Activated CD8-positive, alpha-beta memory T cell treated with anti-CD3 and anti-CD28 coated beads for 1 hour (primary cell): ENCODE measurements around the gene LCP2.
A peak's percentile ranks its signal among the peaks of the same experiment; 100 is the strongest.

Experiments used
- DNase-seq, 2 donors: peaks; one replicate each; pipeline ENCODE4 v3.0.0-alpha.2; 2020; ENCODE audit warnings: low read depth in 1 of 2; ENCODE audit errors: extremely low read depth in 1 of 2

LCP2 gene

DNA sequence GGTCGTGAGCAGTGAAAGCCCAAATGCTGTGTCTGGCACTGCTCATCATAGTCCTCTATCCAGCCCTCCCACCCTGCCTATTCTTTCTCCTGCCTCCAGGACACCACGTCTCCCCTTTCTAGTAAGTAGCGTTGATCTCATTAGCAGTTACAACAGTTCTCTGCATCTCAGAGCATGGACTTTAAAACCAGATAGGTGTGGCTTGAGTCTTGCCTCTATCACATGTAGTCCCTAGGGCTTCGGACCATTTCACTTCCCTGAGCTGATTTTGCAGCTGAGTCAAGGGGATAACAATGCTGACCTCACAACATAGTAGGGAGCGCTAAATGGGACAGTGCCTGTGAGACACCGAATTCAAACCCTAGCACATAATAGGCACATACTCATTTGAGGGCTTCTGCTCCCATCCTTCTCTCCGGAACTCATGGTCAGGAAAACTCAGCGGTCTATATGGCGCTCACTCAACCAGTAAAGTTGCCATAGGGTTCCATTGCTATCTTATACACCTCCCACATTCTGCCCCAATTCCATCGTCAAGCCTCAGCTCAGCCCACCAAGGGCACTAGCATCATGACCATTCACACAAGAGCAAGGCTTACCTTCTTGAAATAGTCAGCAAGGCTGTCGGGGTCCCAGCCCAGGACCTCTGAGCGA lies 515 bp downstream of the LCP2 start:
- no peak for DNase-seq

DNA sequence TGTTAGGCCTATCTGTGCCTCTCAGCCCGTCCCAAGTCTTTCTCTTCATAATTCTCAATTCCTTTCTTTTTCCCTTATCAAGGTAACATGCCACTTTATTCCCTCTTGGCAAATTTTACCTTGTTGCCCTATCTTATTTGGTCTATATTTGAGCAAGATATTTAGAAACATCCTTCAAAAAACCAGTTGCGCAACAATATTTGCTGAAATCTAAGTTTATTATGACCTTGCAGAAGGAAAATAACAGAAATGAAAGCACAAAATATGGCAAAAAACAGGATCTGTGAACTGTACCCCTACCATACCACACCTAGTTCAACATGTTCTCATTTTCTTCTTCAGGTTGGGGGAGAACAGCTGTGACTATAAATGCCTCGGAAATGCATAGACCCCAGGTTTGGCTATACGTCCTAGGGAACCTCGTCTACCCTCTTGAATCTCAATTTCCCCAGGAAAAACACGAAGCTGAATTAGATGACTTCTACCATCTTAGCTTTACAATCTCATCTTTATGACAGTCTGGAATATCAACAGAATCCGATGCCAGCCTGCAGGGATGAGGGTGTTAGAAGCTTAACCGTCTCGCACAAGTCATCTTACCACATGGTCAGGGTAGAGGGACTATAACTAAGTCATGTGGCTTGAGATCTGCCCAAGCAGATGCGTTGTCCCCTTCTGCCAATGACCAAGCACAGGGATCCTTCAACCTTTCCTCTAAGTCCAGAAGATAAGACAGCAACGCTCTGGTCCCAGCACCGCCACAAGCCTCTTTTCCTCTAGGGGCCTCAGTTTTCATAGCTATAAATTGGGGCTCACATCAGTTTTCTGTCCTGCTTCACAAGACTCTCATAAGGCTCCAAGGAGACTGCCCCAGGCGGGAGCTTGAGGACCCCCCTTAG lies 1.3 kb downstream of the LCP2 start:
- no peak for DNase-seq

DNA sequence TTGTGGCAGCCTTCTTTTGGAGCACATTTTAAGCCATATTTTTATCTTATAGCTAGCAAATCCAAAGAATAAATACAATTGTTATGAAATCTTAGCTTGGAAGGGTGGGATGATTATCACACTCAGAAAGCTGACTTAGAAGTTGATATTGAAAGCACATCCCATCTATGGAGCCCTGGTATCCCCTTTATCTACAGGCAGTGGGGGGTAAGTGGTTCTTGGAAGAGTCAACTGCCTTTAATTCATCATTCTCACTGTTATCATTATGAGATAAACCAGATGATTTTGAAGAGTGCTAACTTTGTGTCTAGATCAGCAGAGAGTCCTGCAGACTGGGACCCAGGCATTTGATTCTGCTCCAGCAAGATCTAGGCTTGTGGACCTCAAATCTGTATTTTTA lies 3.0 kb downstream of the LCP2 start:
- DNase-seq = no peak

DNA sequence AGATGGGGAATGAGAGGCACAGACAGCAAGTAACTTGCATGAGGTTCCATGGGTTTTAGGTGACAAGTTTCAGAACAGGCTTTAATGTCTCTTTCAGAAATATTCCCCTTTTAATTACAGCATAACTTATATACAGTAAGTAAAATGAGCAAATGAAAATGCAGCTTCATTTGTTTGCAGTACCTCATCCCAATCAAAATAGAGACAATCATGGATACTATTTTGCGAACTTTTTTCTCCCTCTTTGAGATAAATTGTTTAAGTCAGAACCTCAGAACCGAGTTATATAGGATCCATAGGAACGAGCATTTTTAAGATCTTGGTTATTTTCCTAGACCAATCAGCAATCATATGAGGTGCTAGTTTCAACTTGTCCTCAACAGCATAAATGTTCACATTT lies 3.5 kb downstream of the LCP2 start:
- no peak for DNase-seq

DNA sequence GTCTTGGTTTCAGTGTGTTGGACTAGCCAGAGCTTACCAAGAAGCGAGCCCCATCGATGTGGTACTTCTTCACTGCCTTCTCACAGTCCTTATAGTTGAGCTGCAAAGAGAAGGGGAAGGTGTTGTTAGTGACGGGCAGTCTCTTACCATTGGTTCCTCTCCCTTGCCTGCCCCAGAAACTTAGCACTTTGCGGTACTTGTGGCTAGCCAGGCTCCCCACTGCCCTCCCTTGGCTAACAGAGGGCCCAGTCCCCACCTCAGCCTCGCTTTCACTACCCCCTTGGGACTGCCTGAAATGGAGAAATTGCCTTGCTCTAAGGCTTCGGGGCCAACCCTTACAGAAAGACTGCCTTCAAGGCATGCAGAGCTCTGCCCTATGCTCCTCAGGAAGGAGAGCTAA lies 4.3 kb downstream of the LCP2 start:
- DNase-seq = peak in 1 of 2 donors; percentile 45

DNA sequence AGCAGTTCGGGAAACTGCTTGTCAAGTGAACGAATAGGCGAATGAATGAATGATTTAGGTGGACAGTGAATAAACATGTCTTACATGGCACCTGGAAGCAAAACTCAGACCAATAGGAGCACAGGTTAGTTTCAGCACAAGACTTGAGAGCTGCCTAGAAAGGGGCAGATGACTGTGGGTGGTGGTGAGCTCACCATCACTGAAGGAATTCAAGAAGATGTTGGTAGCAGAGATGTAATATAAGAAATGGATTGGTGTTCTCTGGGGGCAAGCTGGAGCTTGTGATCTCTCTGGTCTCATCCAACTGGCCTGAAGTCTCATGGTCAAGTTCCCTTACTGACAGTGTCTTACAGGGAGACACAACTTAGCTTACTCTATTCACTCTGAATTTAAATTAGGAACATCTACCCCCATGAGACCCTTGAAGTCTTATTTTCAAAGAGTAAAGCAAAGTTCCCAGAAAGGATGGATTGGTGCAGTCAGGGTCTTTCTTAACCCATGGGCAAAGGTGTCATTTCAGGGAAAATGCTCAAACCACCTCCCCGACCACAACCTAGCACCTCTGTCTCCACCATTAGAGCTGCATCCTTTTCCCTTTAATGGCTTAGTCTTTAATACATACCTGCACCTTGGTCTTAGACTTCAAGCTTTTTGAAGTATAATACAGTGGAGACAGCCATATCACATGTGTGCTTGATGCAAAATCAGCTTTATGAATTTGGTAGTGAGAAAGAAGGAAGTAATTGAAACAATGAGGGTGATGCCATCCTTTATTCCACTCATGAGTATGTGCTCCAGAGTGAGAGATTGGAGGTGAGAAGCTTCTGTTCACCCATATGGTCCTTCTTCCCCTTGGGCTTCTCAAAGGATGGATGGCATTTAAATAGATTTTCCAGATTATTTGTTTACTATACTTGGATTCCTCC lies 5.1 kb downstream of the LCP2 start:
- DNase-seq = no peak

DNA sequence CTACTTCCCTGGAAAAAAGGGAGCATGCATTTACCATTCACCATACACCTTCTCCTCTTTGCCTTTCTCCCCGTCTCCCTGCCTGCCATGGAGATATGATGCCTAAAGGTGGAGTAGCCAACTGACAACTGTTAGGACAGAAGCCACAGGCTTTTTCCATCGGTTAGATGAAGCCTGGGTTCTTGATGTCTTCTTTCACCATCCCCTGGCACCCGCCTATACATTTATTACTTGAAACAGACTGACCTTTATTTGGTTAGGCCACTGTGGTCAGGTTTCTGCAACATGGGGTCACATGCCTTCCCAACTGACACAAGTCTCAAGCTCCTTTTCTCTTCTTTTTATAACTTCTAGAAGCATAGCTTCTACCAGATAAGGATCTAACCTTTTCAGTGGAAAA lies 7.1 kb downstream of the LCP2 start:
- no peak for DNase-seq

DNA sequence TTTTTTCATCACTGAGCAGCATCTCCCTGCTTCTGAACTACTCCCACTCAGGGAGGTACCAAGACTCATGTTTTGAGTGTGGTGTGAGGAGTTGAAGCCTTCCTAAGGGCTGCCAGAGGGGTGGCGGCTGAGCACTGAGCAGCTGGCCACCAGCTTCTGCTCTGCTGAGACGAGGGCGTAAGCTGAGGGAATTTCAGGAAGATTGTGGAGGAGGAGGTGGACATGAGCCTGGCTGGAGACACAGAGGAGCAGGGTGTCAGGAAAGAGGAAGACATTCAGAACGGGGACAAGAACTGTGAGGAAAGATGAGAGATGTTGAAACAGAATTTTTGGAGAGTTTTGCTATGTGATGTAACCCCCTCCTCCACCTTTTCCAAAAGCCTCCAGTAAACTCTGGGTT lies 7.8 kb downstream of the LCP2 start:
- no peak for DNase-seq

DNA sequence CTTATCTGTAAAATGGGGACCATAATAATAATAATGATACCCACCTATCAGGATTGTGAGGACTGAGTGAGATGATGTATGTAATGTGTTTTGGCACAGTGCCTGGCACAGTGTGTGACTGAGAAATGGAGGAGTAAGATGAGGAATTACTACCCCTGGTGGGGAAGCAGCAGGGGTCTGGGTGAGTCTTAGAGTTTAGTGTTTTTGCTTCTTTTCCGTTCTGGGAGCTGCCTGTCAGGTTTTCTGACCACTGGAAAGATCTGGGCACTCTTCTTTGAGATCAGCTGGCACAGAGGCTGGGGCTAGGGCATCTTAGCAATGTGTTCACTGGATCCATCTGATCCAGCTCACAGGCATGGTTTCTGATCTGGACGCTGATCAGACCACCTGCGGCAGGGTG lies 8.5 kb downstream of the LCP2 start:
- no peak for DNase-seq

DNA sequence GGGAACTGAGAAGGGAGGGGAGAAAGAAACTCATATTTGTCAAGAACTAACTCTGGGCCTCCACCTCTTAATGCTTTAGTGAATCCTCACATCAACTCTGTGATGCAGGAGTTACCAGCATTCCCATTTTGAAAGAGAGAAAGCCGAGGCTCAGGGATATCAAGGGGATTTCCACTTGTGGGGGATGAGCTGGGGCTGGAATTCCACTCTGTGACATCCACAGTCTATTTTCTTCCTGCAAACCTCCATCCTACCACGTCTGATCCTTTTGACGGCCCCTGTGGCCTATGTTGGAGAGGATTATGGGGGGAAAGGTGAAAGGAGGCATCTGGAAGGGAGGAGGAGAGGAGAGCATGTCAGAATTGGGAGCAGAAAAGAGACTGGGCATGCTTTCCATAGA lies 9.0 kb downstream of the LCP2 start:
- no peak for DNase-seq

DNA sequence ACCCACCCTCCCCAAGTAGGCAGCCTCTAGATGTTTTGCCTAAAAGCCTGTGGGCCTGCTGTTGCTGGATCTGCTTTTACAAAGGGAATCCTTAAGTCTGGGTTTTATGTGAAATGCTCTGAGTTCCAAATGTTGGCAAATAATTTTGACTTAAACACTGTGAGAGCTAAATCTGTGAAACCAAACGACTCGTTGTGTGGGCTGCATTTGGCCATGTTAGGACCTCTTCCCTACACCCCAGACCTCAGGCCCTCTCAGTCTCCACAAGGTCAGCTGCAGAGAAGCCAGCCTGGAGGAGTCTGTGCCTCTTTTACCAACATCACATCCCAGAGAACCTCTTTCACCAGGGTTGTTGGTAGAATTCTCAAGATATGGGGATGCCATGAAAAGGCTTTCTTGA lies 9.4 kb downstream of the LCP2 start:
- no peak for DNase-seq

DNA sequence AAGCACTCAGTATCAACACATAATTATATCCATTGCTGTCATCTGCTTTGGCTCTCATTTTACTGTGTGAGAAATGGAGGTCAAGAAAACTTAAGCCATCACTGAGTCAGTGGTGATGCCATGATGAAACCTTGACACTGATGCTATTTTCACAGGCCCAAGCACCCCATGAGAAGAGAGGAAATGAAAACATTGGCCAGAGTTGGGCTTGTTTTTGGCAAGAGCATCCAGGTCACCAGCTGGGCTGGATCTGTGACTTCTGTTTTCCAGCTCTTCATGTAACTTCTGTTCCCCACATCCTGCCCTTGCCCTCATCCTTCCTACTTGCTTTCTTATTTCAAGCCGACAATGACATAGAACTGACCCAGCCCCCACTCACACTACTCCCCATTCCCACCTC lies 10.0 kb downstream of the LCP2 start:
- no peak for DNase-seq

DNA sequence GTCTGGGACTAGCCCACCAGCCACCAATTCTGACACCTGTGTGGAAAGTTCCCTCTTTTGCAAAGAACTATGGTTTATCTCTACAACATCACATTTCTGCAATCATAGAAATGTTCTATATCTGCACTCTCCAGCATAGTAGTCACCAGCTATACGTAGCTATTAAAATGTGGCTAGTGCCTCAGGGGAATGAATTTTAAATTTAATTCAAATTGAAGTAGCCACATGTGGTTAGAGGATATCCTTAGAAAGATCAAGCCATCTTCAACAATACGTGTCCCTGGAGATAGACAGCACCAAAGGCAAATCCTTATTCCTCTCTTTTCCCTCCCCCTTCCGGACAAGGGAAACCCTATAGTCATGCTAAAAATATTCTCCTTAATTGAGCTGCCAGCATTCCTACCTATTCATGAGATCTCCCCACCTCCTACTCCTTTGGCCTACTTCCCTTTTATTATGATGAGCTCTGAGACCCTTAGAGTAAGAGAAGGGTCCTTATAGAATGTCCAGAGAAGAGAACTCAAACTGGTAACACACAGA lies 11.1 kb downstream of the LCP2 start:
- DNase-seq = no peak

DNA sequence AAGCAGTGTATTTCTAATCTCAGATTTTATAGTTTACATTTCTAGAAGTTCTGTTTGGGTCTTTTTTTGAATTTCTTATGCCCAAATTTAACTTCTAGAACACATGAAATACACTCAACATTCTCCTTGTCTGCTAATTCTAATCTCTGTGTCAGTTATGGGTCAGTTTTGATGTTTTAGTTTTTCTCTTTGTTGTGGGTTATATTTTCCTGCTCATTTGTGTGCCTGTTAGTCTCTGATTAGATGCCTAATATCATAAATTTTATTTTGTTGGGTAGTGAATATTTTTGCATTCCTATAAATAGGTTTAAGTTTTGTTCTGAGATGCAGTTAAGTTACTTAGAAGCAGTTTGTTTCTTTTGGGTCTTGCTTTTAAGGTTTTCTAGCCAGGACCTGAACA lies 12.4 kb downstream of the LCP2 start:
- no peak for DNase-seq

DNA sequence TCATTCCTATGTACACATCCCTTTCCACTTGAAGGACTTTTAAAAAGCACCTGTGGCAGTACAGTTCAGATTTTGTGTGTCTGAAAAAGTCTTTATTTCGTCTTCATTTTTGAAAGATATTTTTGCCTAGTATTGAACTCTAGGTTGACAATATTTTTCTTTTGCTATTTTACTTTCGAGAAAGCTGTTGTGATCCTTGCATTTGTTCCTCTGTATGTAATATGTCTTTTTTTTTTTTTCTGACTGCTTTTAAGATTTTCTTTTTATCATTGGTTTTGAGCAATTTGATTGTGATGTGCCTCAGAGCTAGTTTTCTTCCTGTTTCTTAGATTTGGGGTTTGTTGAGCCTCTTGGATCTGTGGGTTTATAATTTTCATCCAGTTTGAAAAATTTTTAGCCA lies 13.3 kb downstream of the LCP2 start:
- DNase-seq = no peak

DNA sequence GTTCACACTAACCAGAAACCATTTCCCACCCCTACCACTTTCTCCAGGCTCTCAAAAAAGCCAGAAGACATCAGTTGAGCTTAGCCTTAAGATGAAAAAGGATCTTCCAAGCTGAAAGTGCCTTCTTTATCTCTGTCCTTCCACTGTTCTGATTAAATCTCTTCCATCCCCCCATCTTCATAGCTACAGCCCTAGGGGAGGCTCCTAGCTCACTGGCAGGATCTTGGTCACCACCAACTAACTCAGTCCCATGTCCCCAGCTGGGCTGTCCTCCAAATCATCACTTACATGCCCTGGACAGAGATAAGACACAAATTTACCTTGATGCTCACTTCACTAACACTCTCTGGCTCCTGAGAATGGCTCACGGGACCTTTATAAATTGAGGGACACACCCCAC lies 14.3 kb downstream of the LCP2 start:
- DNase-seq = no peak

DNA sequence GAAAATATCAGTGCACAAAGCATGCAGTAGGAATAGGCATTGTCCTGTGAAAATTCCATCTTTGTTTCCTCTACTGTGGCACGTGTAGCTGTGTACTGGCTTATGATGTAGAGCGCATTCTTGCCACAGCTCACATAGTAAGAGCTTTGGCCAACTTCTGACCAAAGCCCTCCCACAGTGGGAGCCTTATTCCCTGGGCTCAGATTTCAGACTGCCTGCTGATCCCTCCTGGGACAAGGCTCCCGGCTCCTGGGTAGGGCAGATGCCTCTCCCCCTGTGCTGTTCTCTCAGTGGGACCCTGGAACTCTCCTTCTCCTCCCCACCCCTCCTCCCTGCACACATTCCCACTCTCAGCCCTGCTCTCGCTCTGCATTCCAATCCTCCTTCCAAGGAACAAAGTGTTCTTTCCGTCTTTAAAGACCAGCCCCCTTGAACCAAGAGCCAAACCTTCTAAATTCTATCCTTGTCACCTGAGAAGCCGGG lies 17.5 kb downstream of the LCP2 start:
- DNase-seq = no peak

DNA sequence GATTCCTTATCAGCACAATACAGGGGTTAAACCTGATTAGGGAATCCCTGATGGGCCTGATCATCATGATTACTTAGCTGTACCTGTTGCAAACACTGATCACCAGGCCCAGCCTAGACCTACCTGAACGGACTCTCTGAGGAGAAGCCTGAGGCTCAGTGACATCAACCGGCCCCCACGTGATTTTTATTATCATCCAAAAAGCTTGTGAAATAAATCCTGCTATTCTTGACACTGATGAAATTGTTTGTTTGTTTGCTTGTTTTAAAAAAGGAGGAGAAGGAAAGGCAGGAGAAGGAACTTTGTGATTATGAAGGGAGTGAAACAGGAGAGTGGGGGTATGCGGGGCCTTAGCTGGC lies 18.1 kb downstream of the LCP2 start:
- DNase-seq = no peak

DNA sequence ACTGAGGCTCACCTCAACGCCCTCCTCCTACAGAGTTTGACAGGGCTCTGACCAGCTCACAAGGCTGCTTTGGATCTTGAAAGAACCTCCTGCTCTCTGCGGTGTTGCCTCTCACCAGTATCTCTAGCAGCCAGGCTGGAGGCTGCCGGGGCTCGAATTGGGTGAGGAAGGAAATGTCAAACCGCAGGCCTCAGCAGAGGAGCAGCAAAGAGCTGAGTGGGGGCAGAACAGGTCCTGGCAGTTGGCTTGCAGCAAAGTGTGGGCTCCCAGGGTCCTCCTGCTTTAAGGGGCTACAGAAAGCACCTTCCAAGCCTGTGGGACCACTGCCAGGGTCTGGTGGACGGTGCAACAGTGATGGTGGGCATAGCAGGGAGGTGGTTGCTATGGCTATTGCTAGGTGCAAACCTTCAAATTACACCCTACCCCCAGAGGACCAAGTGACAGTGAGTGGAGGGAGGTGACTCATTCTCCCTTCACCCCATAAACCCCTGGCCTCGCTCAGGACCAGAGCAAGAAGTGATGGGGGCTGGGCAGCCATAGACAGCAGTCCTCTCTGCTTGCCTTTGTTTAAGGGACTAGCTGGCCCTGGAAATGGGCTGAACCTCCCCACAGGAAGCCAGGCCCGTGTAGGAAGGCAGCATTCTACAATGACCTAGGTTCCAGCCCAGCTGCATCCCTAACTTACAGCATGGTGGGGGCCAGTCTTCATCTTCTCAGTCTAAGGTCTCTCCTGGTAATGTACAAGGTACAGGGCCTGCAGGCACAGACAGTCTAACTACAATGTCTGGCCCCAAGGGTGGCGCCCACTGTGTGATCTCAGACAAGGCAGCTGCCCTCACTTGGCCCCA lies 18.7 kb downstream of the LCP2 start:
- peak; percentile 67 to 80 for DNase-seq

DNA sequence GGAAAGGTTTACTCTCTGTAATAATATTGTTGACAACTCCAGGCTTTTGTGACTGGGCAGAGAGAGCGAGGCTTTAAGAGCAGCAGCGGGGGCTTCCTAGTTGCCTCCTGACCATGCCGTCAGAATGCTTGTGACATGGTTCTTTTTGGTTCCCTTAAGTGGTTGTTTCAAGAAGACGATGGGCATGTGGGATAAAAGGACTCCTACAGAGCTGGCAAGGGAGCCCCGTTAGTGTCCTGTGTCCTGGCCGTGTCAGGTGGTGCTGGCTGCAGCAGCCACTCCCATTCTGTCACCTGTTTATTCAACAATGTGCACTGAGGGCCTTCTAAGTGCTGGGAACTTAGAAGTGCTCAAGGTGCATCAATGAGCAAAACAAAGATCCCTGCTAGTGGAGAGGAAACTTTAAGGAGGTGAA lies 19.7 kb downstream of the LCP2 start:
- DNase-seq = no peak
